HEK293T (cell line): Measurements from ENCODE around the gene SBF1.

Experiments used
- CTCF ChIA-PET: fragments of 350-600 bp; formaldehyde crosslinking; extraction: SDS; loops from one replicate; lab custom pipeline; 2021; ENCODE audit warnings: antibody characterized with exemption, inconsistent platforms; lab: Yijun Ruan, JAX
- POLR2A ChIA-PET: fragments of 350-600 bp; formaldehyde crosslinking; extraction: SDS; loops from one replicate; lab custom pipeline; 2020; ENCODE audit warnings: antibody characterized with exemption, inconsistent platforms; lab: Yijun Ruan, JAX
- DNase-seq: peaks from one replicate; pipeline ENCODE4 v3.0.0; 2012; ENCODE audit warnings: mixed read lengths; ENCODE audit errors: extremely low spot score
- ARNT ChIP-seq: fragments of 450-650 bp; IDR thresholded peaks from 2 replicates; pipeline ENCODE4 v1.6.1; 2017; ENCODE audit warnings: mild to moderate bottlenecking
- BHLHE40 ChIP-seq: fragments of 450-650 bp; IDR thresholded peaks from 2 replicates; pipeline ENCODE4 v1.6.1; 2016; ENCODE audit warnings: mild to moderate bottlenecking, moderate library complexity, borderline replicate concordance
- CTBP1 ChIP-seq: fragments of 450-650 bp; IDR thresholded peaks from 2 replicates; pipeline ENCODE4 v1.6.1; 2016; ENCODE audit warnings: borderline replicate concordance
- ELF4 ChIP-seq: fragments of 450-650 bp; IDR thresholded peaks from 2 replicates; pipeline ENCODE4 v1.6.1; 2017; ENCODE audit warnings: antibody characterized with exemption
- FOXA1 ChIP-seq: fragments of 450-650 bp; IDR thresholded peaks from 2 replicates; pipeline ENCODE4 v1.6.1; 2016; ENCODE audit warnings: mild to moderate bottlenecking
- FOXK2 ChIP-seq: fragments of 450-650 bp; IDR thresholded peaks from 2 replicates; pipeline ENCODE4 v1.6.1; 2016; ENCODE audit warnings: mild to moderate bottlenecking
- FOXM1 ChIP-seq: fragments of 450-650 bp; IDR thresholded peaks from 2 replicates; pipeline ENCODE4 v1.6.1; 2017; ENCODE audit warnings: mild to moderate bottlenecking, borderline replicate concordance
- HDGF ChIP-seq: fragments of 450-650 bp; IDR thresholded peaks from 2 replicates; pipeline ENCODE4 v1.6.1; 2017; ENCODE audit warnings: antibody characterized with exemption, borderline replicate concordance
- L3MBTL2 ChIP-seq: fragments of 450-650 bp; conservative IDR thresholded peaks from 2 replicates; pipeline ENCODE4 v1.6.1; 2016; ENCODE audit warnings: mild to moderate bottlenecking
- LEF1 ChIP-seq: fragments of 450-650 bp; IDR thresholded peaks from 2 replicates; pipeline ENCODE4 v1.6.1; 2017; ENCODE audit warnings: mild to moderate bottlenecking, borderline replicate concordance
- NFRKB ChIP-seq: fragments of 450-650 bp; IDR thresholded peaks from 2 replicates; pipeline ENCODE4 v1.6.1; 2016; ENCODE audit warnings: mild to moderate bottlenecking, moderate library complexity
- PKNOX1 ChIP-seq: fragments of 450-650 bp; IDR thresholded peaks from 2 replicates; pipeline ENCODE4 v1.6.1; 2016
- SP1 ChIP-seq: fragments of 450-650 bp; IDR thresholded peaks from 2 replicates; pipeline ENCODE4 v1.6.1; 2017
- SUZ12 ChIP-seq: fragments of 450-650 bp; IDR thresholded peaks from 2 replicates; pipeline ENCODE4 v1.6.1; 2016; ENCODE audit warnings: mild to moderate bottlenecking
- TARDBP ChIP-seq: fragments of 450-650 bp; IDR thresholded peaks from 2 replicates; pipeline ENCODE4 v1.6.1; 2016
- ZNF384 ChIP-seq: fragments of 450-650 bp; IDR thresholded peaks from 2 replicates; pipeline ENCODE4 v1.6.1; 2016

Gene SBF1

GRCh38 chr22:50460938-50461337 lies 13.9 kb downstream of the SBF1 start:
- POLR2A ChIA-PET: interaction anchor here (1.4 kb wide), 1 partner anchor 13 kb away, joined by 4 read pairs; no protein-coding TSS in a partner anchor
- CTCF ChIA-PET: no interaction called here
- DNase-seq: no peak
- TF ChIP-seq ELF4 (no peak), SUZ12 (no peak), SP1 (no peak), FOXK2 (no peak), NFRKB (no peak), BHLHE40 (no peak), ARNT (no peak), FOXM1 (no peak), HDGF (no peak), LEF1 (no peak), CTBP1 (no peak), PKNOX1 (no peak), L3MBTL2 (no peak)

- POLR2A ChIA-PET: no interaction called here
- TF ChIP-seq TARDBP (no peak), NFRKB (no peak), SP1 (no peak)
- CTCF ChIA-PET: no interaction called here
- no peak for DNase-seq
Observed at GRCh38 chr22:50459496-50460140, 15.2 kb downstream of the SBF1 start.

GRCh38 chr22:50459016-50459415 lies 15.8 kb downstream of the SBF1 start:
- CTCF ChIA-PET: no interaction called here
- POLR2A ChIA-PET: no interaction called here
- no peak for TF ChIP-seq HDGF
- TF ChIP-seq L3MBTL2: no peak
- no peak for TF ChIP-seq ARNT
- no peak for TF ChIP-seq FOXA1
- no peak for TF ChIP-seq BHLHE40
- no peak for TF ChIP-seq CTBP1
- TF ChIP-seq SUZ12: no peak
- no peak for TF ChIP-seq NFRKB
- TF ChIP-seq ZNF384: no peak
- no peak for TF ChIP-seq PKNOX1
- DNase-seq: no peak

- CTCF ChIA-PET: interaction anchor here (0.6 kb wide), 1 partner anchor 69 kb away, joined by 3 read pairs; the partner anchor contains the start of gene SCO2
Observed at GRCh38 chr22:50456466-50457234, 18.2 kb downstream of the SBF1 start.

GRCh38 chr22:50456026-50456425 lies 18.8 kb downstream of the SBF1 start:
- TF ChIP-seq ELF4: no peak
- no peak for TF ChIP-seq L3MBTL2
- TF ChIP-seq ZNF384: no peak
- TF ChIP-seq SUZ12: no peak
- no peak for TF ChIP-seq PKNOX1
- TF ChIP-seq FOXA1: no peak
- TF ChIP-seq LEF1: no peak
- no peak for TF ChIP-seq TARDBP
- no peak for TF ChIP-seq SP1
- no peak for TF ChIP-seq CTBP1
- no peak for TF ChIP-seq ARNT
- no peak for TF ChIP-seq NFRKB
- no peak for TF ChIP-seq FOXK2
- TF ChIP-seq HDGF: no peak
- CTCF ChIA-PET: no interaction called here
- POLR2A ChIA-PET: interaction anchor here (1.5 kb wide), 1 partner anchor 52 kb away, joined by 5 read pairs; the partner anchor contains the start of gene LMF2
- DNase-seq: no peak

More at GRCh38 chr22:50456466-50457234, 18.2 kb downstream of the SBF1 start:
- POLR2A ChIA-PET: no interaction called here
- TF ChIP-seq FOXA1 (no peak), ARNT (no peak), TARDBP (no peak), LEF1 (no peak), HDGF (no peak), NFRKB (no peak), CTBP1 (no peak), L3MBTL2 (no peak), ZNF384 (no peak), ELF4 (no peak), FOXM1 (no peak), SP1 (no peak), PKNOX1 (no peak), FOXK2 (no peak), SUZ12 (no peak), BHLHE40 (no peak)
- no peak for DNase-seq
